GM21390 (cell line): Measurements from ENCODE around the gene CERS1.

Experiments used
- ATAC-seq: cut with Tn5 transposase; IDR thresholded peaks from one replicate; pipeline ENCODE4 v1.9.1; 2021; ENCODE audit not compliant: unreplicated experiment

Gene CERS1

GRCh38 chr19:18899624-18900560, 3.9 kb upstream of the CERS1 start:
- no peak for ATAC-seq

DNA sequence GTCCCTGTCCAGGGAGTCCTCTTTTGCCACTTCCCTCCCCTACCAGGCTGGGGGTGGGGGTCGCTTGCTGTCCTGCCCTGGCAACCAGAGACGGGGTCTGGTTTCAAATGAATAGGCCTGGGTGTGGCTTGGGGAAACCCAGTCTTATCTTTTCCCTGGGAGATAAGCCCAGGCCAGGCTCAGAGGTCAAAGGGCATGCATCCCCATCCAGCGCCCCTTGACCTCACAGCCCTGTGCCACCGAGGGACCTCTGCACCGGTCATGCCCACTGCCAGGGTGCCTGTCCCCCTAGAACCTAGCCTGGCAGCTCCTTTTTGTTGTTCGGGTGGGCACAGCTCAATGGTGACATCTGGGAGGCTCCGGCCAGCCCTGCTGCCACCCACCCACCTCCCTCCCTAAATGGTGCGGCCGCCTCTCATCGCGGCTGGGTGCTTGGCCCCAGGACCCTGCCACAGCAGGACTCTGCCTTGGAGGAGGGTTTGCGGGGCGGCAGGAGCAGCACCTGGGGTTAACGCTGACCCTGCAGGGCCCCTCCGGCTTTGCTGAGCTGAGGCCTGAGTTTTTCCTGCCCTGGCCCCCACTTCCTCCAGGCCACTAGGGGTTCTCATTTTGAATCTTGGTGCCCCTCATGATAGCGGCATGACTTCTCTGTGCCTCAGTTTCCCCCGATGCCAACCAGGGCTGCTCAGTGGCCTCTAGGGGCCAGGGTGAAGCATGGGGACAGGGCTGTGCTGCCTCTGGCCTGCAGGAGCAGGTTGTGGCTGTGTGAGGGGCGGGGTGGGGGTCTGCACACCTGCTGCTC, 2.9 kb upstream of the CERS1 start:
- ATAC-seq, result no peak

DNA sequence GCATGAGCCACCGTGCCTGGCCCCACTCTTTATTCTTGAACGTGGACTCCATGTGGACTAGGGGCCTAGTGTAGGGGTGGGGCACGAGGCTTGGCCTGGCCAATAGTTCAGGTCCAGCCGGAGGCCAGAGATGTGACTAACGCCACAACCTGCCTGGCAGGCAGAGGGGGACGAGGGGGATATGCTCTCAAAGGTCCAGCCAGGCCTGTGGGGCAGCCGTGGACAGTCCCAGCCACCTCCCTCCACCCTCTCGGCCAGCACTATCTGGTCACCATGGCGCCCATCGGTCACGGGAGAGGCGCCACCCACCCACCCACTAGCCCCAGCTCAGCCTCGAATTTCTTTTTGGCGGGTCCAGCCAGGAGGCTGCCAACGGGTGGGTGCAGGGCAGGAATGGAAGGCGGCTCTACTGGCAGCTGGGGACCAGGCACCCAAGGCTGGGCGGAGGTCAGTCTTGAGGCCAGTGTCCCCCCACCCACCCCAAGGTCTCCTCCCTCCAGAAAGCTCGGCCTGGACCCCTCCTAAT, 2.2 kb upstream of the CERS1 start:
- no peak for ATAC-seq

- ATAC-seq, result no peak
These were observed 1.4 kb upstream of the CERS1 start for GRCh38 chr19:18897094-18898029.

GRCh38 chr19:18896421-18896841, 473 bp upstream of the CERS1 start:
- ATAC-seq, result no peak

GRCh38 chr19:18895038-18895823, 727 bp downstream of the CERS1 start:
- no peak for ATAC-seq

DNA sequence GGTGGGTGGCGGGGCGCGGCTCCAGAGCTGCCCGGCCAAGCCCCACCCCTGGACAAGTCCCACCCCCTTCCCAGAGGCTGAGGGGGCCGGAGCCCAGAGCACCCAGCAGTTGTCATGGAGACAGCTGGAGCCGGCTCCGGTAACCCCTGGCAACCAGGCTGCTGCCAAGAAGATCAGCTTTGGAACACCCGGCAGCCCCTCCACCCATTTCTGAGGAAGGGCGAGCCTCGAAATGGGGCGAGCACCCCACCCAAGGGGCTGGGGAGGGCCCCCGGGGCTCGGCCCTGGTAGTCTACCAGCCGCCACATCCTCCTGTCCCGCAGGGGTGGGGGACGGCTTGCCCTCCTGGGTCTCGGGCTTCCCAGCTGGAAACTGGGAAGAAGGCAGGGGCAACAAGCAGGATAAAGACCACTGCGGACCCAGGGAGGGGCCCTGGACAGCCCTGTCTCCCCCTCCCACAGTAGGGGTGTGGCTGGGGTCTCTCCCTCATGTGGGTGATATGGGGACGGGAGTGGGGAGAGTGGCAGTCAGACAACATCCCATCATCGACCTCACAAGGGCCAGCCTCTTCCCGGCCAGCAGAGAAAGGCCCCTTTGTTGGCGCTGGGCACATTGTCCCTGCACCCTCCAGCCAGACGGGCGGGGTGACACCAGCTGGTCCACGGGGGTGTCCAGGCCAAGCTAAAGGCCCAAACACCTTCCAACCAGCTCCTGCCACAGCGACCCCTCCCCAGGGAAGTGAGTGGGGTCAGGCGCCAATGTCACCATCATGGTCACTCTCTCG, 1.5 kb downstream of the CERS1 start:
- no peak for ATAC-seq

- ATAC-seq, result no peak
These were observed 2.2 kb downstream of the CERS1 start for GRCh38 chr19:18893587-18894253.

GRCh38 chr19:18889949-18890745, 5.8 kb downstream of the CERS1 start:
- ATAC-seq, result no peak

- no peak for ATAC-seq
These were observed 9.0 kb downstream of the CERS1 start for GRCh38 chr19:18886972-18887371.

DNA sequence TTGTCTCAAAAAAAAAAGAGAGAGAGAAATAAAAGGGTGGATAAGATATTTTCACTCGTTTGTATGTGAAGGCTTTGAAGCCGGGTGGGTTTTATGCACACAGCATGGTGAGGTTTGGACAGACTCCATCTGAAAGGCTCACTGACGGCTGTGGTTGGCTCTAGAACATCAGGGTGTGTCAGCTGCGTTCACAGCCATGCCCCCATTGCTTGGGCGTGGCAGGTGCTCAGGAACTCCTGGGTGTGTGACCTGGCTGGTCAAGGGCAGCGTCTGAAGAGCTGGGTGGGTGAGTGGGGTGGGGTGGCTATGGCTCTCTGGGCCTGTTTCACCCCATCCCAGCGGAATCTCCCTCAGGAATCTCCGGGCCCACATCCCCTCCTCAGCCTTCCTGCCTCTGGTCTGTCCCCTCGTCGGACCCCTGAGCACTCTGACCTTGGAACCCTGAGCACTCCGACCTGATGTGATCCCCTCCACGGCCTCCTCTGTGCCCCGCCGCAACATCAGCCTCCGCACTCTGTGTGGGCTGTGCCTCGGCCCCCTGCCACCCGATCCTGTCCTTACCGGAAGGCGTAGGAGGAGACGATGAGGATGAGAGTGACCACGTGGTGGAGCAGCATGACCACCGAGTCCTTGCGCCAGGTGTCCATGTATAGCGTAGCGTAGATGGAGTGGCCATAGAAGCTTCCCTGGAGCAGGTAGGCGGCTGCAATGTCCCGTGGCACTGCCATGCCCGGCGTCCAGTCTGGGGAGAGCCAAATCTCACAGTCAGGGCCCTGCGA, 12.2 kb downstream of the CERS1 start:
- no peak for ATAC-seq

DNA sequence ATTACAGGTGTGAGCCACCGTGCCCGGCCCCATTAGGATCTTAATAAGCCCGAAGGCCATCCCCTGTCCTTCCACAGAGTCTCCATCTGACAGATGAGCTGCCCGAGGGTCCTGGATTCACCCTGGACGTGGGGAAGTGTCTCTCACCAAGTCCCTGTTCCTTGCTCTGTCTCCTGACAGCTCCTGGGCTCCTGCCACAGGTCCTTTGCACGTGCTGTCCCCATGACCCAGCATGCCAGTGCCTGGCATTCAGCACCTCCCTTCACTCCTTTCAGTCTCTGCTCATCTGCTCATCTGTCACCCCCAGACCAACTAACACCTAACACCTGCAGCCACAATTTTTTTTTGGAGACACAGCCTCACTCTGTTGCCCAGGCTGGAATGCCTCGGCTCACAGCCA, 14.5 kb downstream of the CERS1 start:
- ATAC-seq, result no peak

DNA sequence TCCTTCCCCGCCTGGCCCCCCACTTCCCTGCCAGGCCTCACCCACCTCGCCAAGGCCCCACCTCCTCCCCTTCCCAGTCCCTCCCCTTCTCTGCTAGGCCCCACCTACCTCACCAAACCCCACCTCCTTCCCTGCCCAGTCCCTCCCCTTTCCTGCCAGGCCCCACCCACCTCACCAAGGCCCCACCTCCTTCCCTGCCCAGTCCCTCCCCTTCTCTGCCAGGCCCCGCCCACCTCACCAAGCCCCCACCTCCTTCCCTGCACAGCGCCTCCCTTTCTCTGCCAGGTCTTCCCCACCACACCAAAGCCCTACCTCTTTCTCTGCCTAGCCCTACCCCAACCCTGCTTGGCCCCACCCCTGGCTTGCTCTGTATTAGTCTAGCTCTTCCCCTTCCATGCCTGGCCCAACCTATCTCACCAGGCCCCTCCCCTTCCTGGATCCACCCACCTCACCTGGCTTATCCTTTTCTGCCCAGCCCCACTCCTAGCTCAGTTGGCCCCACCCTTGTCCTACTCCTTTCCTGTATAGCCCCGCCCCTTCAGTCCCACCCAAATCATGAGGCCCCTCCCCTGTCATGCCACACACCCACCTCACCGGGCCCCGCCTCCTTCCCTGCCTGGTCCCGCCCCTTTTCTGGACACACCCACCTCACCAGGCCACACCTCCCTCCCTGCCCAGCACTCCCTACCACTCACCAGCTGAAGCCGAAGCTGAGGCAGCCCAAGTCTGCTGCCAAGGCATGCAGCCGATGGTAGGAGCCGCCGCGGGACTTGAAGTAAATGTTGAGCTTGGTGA, 16.2 kb downstream of the CERS1 start:
- no peak for ATAC-seq

- ATAC-seq, result no peak
These were observed 16.9 kb downstream of the CERS1 start for GRCh38 chr19:18878858-18879578.

- ATAC-seq, result no peak
These were observed 17.7 kb downstream of the CERS1 start for GRCh38 chr19:18878058-18878797.
